AG04449 (cell line): ENCODE measurements around the gene DNAH1.

Experiments
- CTCF ChIA-PET: fragments of 350-600 bp; formaldehyde crosslinking; extraction: SDS; loops from one replicate; lab custom pipeline; 2021; ENCODE audit warnings: antibody characterized with exemption; lab: Yijun Ruan, JAX
- POLR2A ChIA-PET: fragments of 400-600, 350-600 bp; formaldehyde crosslinking; extraction: SDS; loops from one replicate; lab custom pipeline; 2020; ENCODE audit warnings: antibody characterized with exemption, inconsistent platforms; lab: Yijun Ruan, JAX
- DNase-seq: peaks from one replicate; pipeline ENCODE4 v3.0.0-alpha.2; 2010; ENCODE audit warnings: low read depth, low spot score
- H3K4me3 ChIP-seq: 2 replicates; pipeline ENCODE4 v1.5.1; 2011; ENCODE audit warnings: low read depth, mild to moderate bottlenecking, control low read depth, low read length
- TF ChIP-seq, protein P1 (sequence below): IDR thresholded peaks from one replicate; pipeline ENCODE4 v1.5.1; 2011; ENCODE audit warnings: mild to moderate bottlenecking, moderate library complexity, low read length, control low read depth, inconsistent platforms; ENCODE audit not compliant: insufficient read depth; ENCODE audit errors: missing control alignments

Gene DNAH1

DNA sequence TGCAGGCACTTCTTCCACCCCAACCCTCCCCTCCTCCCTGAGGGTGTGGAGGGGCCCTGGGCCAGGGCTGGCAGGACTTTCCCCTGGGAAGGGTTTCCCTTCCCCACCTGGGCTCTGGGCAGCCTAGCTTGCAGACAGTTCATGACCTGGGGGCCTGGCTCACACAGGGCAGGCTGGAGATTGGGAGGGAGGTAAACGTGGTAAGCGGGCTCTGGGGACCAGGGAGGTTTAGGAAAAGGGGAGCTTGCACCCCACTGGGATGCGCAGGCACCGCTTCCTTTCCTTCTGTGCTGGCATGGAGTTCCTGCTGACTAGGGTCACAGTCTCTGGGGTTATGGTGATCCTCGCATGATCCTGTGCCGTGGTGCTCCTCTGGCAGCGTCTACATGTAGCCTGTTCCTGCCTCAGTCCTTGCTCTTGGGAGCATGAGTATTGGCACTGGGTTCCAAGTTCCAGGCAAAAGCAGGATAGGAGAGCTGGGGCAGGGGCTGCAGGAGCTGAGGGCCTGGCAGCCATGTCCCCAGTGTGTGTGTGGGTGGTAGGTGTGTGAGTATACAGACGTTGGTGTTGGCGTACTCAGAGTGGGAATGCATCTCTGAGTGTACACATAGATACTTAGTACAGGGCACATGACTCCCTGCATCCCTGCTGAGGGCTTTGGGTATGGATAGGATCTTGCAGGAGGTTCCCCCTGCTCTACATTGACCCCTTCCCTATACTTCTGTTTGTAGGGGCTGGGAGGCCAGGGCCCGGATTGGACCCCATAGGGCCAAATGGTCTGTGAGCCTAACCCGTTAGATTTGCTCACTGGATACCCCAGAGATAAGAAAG is 21.6 kb upstream of the DNAH1 start:
- TF ChIP-seq, protein P1, sequence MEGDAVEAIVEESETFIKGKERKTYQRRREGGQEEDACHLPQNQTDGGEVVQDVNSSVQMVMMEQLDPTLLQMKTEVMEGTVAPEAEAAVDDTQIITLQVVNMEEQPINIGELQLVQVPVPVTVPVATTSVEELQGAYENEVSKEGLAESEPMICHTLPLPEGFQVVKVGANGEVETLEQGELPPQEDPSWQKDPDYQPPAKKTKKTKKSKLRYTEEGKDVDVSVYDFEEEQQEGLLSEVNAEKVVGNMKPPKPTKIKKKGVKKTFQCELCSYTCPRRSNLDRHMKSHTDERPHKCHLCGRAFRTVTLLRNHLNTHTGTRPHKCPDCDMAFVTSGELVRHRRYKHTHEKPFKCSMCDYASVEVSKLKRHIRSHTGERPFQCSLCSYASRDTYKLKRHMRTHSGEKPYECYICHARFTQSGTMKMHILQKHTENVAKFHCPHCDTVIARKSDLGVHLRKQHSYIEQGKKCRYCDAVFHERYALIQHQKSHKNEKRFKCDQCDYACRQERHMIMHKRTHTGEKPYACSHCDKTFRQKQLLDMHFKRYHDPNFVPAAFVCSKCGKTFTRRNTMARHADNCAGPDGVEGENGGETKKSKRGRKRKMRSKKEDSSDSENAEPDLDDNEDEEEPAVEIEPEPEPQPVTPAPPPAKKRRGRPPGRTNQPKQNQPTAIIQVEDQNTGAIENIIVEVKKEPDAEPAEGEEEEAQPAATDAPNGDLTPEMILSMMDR, result no peak
- no peak for DNase-seq
- ChIA-PET CTCF (interaction anchor here (1.4 to 27.0 kb wide), 3 partner anchors 13 to 75 kb away, joined by 4 to 498 read pairs (median 9); no protein-coding TSS in a partner anchor), POLR2A (no interaction called here)
- no peak overlapping the region for H3K4me3 ChIP-seq

DNA sequence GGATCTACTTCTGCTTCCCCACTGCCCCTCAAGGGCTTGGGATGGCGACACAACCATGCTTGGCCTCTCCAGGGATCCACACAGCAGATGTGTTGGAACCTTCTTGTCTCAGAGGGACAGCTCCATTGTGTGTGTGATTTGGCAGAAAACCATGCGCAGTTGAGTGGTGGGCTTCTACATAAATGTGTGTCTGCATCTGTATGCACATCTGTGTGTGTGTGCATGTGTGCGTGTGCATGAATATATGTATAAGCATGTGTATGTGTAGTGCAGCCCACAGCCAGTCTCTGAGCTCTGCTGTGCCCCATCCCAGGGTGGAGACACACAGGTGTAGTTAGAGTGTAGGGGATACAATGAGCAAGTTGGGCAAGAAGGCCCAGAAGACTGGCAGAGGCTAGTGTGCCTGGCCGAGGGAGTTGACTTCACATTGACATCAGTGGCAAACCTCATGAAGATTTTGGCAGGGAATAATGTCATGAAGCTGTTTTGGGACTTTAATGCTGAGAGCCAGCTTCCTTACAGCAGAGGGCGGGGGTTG is 20.4 kb upstream of the DNAH1 start:
- POLR2A ChIA-PET, result no interaction called here
- H3K4me3 ChIP-seq, result no peak overlapping the region
- CTCF ChIA-PET, result interaction anchor here (1.0 to 27.0 kb wide), 5 partner anchors 14 to 149 kb away, joined by 3 to 498 read pairs (median 6); partner anchors contain the start of gene SEMA3G
- DNase-seq, result no peak
- TF ChIP-seq, protein P1, result no peak

DNA sequence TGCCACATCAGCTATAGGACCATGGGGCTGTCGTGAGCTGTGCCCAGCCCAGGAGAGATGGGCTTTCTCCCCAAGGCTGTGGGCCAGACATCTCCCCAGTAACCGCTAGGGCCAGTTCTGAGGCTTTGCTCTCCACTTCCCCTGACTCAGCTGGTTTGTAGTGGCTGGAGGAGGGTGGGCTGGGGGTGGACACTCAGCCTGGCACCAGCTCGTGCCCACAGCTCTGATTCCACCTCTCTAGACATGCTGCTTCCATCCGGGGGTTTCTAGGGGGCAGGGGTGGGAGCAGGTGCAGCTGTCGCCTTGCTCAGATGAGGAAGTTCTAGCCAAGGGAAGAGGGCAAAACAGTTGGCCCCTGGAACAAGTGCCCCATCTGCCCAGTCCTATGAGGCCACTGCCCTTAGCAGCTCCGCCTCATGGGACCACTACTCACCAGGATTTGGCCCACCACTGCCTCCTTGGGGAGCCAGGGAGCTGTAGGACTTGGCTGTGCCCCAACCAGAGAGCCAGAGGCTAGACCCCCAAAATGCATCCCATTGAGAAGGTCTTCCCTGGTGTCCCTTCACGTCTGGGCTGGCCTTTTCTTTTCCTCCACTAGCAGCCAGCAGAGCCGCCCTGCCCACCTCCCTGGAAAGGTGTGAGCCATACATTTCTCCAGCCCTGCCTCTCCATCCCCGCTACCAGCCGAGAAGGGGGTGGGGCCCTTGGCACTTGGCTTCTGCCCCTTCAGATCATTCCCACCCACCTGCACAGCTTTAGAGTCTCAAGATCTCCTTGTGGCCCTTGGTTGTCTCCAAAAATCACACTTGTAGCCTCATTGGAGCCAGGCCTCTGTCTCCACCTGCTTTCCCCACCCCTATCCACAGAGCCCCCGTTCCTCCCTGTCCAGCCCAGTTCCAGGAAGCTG is 18.6 kb upstream of the DNAH1 start:
- H3K4me3 ChIP-seq, result no peak overlapping the region
- no peak for DNase-seq
- TF ChIP-seq, protein P1, result no peak
- ChIA-PET CTCF (interaction anchor here (2.7 to 27.0 kb wide), 3 partner anchors 7 to 77 kb away, joined by 9 to 498 read pairs (median 32); no protein-coding TSS in a partner anchor), POLR2A (no interaction called here)

DNA sequence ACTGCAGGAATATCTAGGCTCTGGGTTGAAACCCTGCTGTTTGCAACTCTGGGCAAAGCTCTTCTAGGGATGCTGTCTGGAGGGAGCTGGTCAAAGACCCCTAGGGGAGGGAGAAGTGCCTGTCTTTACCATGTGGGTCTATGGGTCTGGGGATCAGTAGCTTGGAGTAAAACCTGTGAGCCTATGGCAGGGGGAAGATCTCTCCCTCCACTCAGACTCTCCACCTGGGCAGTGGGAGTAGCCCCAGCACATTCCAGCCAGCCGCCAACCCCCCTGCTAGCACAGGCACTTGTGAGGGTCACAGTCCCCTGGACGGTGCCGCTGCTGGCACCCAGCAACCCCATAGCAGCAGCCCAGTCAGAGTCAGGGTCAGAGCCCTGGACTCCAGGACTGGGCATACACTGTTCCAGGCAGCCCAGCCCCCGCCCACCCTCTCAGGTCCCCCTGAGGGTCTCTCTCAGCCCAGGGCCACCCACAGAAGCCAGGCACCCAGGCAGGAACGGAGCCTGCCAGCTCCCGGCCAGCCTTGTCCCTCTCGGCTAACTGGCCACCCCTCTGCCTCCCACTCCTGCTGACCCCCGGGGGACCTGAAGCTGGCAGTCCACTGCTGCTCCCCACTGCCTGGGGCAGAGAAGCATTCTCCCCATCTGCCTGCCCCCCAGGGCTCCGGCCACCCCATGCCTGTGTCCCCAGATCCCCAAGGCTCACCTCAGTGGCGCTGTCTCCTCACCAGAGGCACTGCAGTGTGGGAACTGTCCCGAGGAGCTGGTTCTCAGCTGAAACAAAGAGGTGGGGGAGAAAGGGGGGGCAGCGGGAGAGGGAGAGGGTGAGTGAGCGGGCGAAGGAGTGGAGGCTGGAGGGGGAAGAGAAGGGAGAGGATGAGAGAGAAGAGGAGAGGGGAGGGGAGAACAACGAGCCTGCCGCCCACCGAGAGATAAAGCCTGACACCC is 17.7 kb upstream of the DNAH1 start:
- TF ChIP-seq, protein P1, result no peak
- POLR2A ChIA-PET, result interaction anchor here (0.6 to 1.8 kb wide), 2 partner anchors 10 to 59 kb away, joined by 3 to 8 read pairs; partner anchors contain the start of gene GLYCTK
- DNase-seq, result no peak
- CTCF ChIA-PET, result interaction anchor here (4.5 to 27.0 kb wide), 2 partner anchors 8 to 36 kb away, joined by 32 to 498 read pairs; no protein-coding TSS in a partner anchor
- no peak overlapping the region for H3K4me3 ChIP-seq

DNA sequence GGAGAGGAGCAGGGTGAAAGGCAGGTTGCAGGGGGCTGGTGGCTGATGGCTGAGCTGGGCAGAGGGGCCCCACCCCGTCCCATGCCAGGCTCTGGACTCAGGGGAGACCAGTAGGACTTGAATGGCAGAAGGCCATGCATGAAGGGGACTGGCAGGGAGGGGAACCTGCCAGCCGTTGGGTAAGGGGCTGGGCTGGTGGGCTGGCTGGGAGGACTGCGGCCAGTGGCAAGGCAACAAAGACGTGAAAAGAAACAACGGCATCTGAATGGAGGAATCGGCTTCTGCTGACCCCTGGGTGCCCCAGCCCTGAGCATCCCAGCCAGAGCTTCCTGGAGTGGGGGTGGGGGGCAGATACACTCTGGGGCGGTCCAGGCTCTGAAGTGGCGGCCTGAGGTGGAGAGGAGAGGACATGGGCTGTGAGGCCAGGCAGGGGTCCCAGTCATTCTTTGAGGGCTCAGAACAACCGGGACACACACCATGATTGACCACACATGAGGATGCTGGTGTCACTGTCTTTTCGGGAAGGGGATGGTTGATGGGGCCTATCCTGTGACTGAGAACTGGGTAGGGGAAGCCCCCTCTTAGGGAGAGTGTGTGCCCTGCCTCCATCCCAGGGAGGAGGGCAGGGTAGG is 16.8 kb upstream of the DNAH1 start:
- POLR2A ChIA-PET, result interaction anchor here (0.6 to 1.8 kb wide), 2 partner anchors 11 to 58 kb away, joined by 3 to 8 read pairs; partner anchors contain the start of gene GLYCTK
- CTCF ChIA-PET, result interaction anchor here (1.5 to 27.0 kb wide), 3 partner anchors 9 to 49 kb away, joined by 4 to 498 read pairs (median 32); no protein-coding TSS in a partner anchor
- no peak overlapping the region for H3K4me3 ChIP-seq
- TF ChIP-seq, protein P1, result no peak
- no peak for DNase-seq
